Stomach (tissue), 4 donors: ENCODE data around the gene PLPP2.

Experiments used
- CTCF ChIP-seq, 7 experiments: fragments of 450-650 bp in 4 of 7; fragments of 200-600 bp in 3 of 7; sonication (generic) in 3 of 7; IDR thresholded peaks; one replicate each; pipeline ENCODE4 v1.5.1; 2016 to 2019; ENCODE audit warnings: antibody characterized with exemption in 7 of 7, control low read depth in 2 of 7, mild to moderate bottlenecking in 1 of 7
- POLR2A ChIP-seq, 4 donors: fragments of 450-650 bp; IDR thresholded peaks; one replicate each; pipeline ENCODE4 v1.6.1; 2016; ENCODE audit warnings: antibody characterized with exemption in 4 of 4, control low read depth in 2 of 4, mild to moderate bottlenecking in 1 of 4, moderate library complexity in 1 of 4

- TF ChIP-seq CTCF (IDR thresholded peaks at IDR 0.05) = no peak
- no peak for TF ChIP-seq POLR2A (IDR thresholded peaks at IDR 0.05)
Measured at GRCh38 chr19:245457-245856, 45.7 kb downstream of the PLPP2 start.
